Left ventricle myocardium inferior (tissue), 1 donor: Measurements from ENCODE around the gene LRIT1. TPM values are rescaled to one million over a fixed set of nuclear protein-coding genes. Genes with fewer than 3 reads are reported as not detected.

Experiments used
- DNase-seq: peaks from one replicate; pipeline ENCODE4 v3.0.0-alpha.2; 2020
- H3K27ac ChIP-seq: fragments of 200-600 bp; replicated peaks from 2 replicates; pipeline ENCODE4 v1.8.0; 2021
- H3K27me3 ChIP-seq: fragments of 200-600 bp; 2 replicates; pipeline ENCODE4 v1.8.0; 2021; ENCODE audit warnings: low read depth
- H3K36me3 ChIP-seq: fragments of 200-600 bp; 2 replicates; pipeline ENCODE4 v1.8.0; 2021
- H3K4me1 ChIP-seq: fragments of 200-600 bp; 2 replicates; pipeline ENCODE4 v1.8.0; 2021
- H3K4me3 ChIP-seq: fragments of 200-600 bp; 2 replicates; pipeline ENCODE4 v1.8.0; 2021; ENCODE audit warnings: mild to moderate bottlenecking, moderate library complexity
- H3K9me3 ChIP-seq: fragments of 200-600 bp; replicated peaks from 2 replicates; pipeline ENCODE4 v1.8.0; 2021
- intact Hi-C: fragments of 100-400 bp; cut with micrococcal nuclease; formaldehyde crosslinking; loops from one replicate; pipeline ENCODE4 v1.11.0; 2022
- total RNA-seq: library from RNA; stranded (reverse); fragmentation: NEBNext Ultra II Directional; extraction: Animal tissue kit (Norgen Biotek cat#: 25700); gene quantifications from one replicate; pipeline ENCODE4 v1.2.1, GENCODE V29; 2021
- TF ChIP-seq, protein P1 (sequence below): fragments of 200-600 bp; IDR thresholded peaks from 2 replicates; pipeline ENCODE4 v1.8.0; 2021; ENCODE audit warnings: antibody characterized with exemption, mild to moderate bottlenecking, borderline replicate concordance
- donor health status: DM: no; HTN: yes; CAD: no; lungs with severe emphysema.

Gene LRIT1
- total RNA-seq, 1 donor from 2014 or later: not detected

DNA sequence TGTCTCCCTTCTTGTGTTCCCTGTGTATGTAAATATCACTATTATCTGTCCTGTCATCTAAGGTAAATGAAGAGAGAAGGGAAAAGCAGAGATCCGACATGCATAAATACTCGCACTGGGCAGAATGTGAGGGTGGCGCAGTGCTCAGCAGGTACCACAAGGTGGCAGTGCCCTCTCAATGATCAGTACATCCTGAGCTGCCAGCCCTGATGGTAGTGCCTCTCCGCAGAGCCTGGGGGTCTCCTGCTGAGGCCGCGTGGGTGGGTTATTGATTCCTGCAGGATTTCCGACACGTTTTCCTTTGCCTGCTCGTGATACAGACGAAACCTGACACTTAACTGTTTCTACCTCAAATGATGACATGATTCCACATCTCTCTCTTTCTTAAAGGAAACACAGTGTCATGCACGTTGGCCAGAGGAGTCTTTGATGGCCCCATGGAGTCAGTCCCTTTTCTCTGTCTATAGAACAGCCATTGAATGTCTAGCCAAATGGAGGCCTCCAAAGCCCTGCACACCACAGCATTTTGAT, 23.3 kb upstream of the LRIT1 start:
- H3K27me3 ChIP-seq: peaks cover 47% of the 10 kb centered on the region

DNA sequence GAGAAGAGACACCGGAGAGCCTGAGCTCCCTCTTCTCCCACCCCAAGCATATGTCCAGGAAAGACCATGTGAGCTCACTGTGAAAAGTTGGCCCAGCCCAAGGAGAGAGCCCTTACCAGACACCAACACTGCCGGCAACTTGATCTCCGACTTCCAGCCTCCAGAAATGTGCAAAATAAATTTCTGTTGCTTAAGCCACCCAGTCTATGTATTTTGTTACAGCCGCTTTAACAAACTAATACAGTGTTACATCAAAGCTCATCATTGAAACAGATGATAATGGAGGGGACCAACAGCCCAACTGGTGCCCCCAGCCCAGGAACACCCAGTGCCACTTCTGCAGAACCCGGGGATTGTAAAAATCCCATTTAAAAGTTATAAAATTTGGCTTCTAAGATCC, 22.4 kb upstream of the LRIT1 start:
- Histone ChIP-seq H3K27ac (no peak overlapping the region), H3K36me3 (no peaks in the 10 kb centered on the region), H3K27me3 (peaks cover 55% of the 10 kb centered on the region), H3K4me3 (no peak overlapping the region), H3K4me1 (peaks cover 9% of the 10 kb centered on the region), H3K9me3 (no peaks in the 10 kb centered on the region)
- TF ChIP-seq, protein P1, sequence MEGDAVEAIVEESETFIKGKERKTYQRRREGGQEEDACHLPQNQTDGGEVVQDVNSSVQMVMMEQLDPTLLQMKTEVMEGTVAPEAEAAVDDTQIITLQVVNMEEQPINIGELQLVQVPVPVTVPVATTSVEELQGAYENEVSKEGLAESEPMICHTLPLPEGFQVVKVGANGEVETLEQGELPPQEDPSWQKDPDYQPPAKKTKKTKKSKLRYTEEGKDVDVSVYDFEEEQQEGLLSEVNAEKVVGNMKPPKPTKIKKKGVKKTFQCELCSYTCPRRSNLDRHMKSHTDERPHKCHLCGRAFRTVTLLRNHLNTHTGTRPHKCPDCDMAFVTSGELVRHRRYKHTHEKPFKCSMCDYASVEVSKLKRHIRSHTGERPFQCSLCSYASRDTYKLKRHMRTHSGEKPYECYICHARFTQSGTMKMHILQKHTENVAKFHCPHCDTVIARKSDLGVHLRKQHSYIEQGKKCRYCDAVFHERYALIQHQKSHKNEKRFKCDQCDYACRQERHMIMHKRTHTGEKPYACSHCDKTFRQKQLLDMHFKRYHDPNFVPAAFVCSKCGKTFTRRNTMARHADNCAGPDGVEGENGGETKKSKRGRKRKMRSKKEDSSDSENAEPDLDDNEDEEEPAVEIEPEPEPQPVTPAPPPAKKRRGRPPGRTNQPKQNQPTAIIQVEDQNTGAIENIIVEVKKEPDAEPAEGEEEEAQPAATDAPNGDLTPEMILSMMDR: no peak
- no peak for DNase-seq
- intact Hi-C loops: loop anchor here (10.0 kb wide), 1 partner anchor 111 kb away; no protein-coding TSS in a partner anchor

More for the DNA sequence above, 23.3 kb upstream of the LRIT1 start:
- Histone ChIP-seq H3K27ac (no peak overlapping the region), H3K36me3 (no peaks in the 10 kb centered on the region), H3K4me3 (no peak overlapping the region), H3K9me3 (no peaks in the 10 kb centered on the region), H3K4me1 (peaks cover 9% of the 10 kb centered on the region)
- intact Hi-C loops: loop anchor here (5.0 to 10.0 kb wide), 2 partner anchors 110 to 273 kb away; no protein-coding TSS in a partner anchor
- TF ChIP-seq, protein P1: peak; percentile 97
- peak; percentile 50 for DNase-seq

DNA sequence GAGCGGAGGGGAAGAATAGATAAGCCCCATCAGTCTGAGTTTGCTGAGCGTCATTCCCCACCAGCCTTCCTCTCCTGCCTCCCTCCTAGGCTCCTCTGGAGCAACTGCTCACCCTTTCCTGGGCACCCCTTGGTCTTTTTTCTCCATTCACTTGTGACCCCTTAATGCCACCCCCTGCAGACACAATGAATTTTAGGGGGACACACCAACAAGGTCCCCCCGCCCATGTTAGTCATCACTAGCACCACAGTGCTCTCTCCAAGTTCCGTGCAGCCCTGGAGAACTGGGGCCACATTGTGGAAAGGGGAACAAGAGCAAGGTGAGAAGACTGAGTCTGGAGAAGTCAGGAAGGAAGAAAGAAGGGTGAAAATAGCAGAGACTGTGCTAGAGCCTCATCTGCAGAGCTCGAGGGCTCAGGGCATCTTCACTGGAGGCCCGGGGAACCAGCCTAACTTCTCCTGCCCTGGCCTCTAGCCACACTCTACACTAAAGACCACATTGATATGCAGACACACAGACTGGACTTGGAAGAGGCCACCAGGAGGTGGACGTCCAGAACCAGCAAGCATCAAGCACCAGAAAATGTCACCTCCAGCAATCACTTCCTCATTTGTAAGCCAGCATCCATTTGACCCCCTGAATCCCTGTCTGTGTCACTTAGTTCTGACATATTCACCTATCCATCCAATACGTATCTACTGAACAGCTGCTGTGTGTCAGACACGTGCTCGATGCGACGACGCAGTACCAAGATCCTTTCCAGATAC, 21.0 kb upstream of the LRIT1 start:
- H3K4me3 ChIP-seq: no peak overlapping the region
- TF ChIP-seq, protein P1: no peak
- H3K4me1 ChIP-seq: peaks cover 4% of the 10 kb centered on the region
- H3K9me3 ChIP-seq: no peaks in the 10 kb centered on the region
- H3K36me3 ChIP-seq: no peaks in the 10 kb centered on the region
- intact Hi-C loops: loop anchor here (10.0 kb wide), 1 partner anchor 112 kb away; no protein-coding TSS in a partner anchor
- H3K27ac ChIP-seq: no peak overlapping the region
- DNase-seq: no peak
- peaks cover 63% of the 10 kb centered on the region for H3K27me3 ChIP-seq

DNA sequence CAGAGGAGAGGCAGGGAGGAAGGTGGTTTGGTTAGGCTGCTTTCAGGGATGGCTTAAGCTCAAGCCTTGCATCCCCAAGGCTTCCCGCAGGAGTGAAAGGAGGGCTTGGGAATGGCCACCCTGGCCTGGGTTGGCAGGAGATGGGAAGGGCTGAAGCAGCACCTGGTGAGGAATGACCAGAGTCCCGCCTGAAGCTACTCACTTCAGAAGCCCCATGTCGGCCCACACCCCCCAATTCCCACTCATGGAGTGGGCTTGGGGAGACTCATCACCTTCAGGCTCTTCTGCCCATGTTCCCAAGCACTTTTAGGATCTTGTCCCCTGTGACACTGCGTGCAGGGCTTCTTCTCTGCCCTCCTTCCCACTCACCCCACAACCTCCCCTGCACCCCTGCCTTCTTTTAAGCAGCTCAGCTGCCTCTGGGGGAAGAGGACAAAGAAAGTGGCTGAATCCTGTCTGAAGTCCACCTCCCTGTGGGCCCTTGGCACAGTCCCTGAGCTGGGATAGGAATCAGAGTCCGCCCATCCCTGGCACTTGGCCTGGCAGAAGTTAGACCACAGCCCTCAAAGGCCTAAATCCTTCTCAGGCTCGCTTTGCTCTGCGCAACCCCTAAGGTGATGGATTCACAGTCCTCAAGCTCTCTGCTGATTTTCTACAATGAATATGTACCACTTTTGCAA, 20.0 kb upstream of the LRIT1 start:
- H3K4me3 ChIP-seq: no peak overlapping the region
- peaks cover 8% of the 10 kb centered on the region for H3K4me1 ChIP-seq

More for the DNA sequence above, 20.0 kb upstream of the LRIT1 start:
- TF ChIP-seq, protein P1: no peak
- no peaks in the 10 kb centered on the region for H3K36me3 ChIP-seq
- DNase-seq: no peak
- no peak overlapping the region for H3K27ac ChIP-seq
- H3K27me3 ChIP-seq: peaks cover 73% of the 10 kb centered on the region
- no peaks in the 10 kb centered on the region for H3K9me3 ChIP-seq
- intact Hi-C loops: loop anchor here (10.0 kb wide), 1 partner anchor 113 kb away; no protein-coding TSS in a partner anchor
